Measurements from ENCODE around the gene VGLL4. TPM values are rescaled to one million over a fixed set of nuclear protein-coding genes. Genes with fewer than 3 reads are reported as not detected.

The VGLL4 gene
- total and polyA plus RNA-seq, 2 donors (not counting 1 experiment from before 2014, with no cell fraction given), result 25.8 to 29.0 TPM

GRCh38 chr3:11610044-11610671 is 33.6 kb downstream of the VGLL4 start:
- H3K4me3 ChIP-seq (ENCODE audit: control extremely low read depth in 1 of 5, extremely low read depth in 1 of 5, insufficient read depth in 1 of 5, low read depth in 2 of 5, low read length in 4 of 5), result no peak overlapping the region
- Mint-ChIP-seq H3K4me1 (peaks cover 22% of the 10 kb centered on the region), H3K9me3 (ENCODE audit: insufficient read depth) (no peaks in the 10 kb centered on the region), H3K4me3 (no peak overlapping the region), H3K27ac (no peak overlapping the region), H3K27me3 (no peaks in the 10 kb centered on the region)
- intact Hi-C loops (cut with micrococcal nuclease), result no loop called here
- no peak overlapping the region for H2AFZ ChIP-seq (ENCODE audit: insufficient read depth, low read depth, low read length, poor library complexity, severe bottlenecking)
- H3K4me1 ChIP-seq (ENCODE audit: control insufficient read depth in 2 of 2, insufficient read depth in 2 of 2, low read length in 2 of 2), result no peaks in the 10 kb centered on the region
- ATAC-seq (ENCODE audit: low read depth) (no peak), DNase-seq (no peak)
- H3K36me3 ChIP-seq (replicated peaks in 1 of 2; ENCODE audit: control extremely low read depth in 1 of 2, control insufficient read depth in 1 of 2, extremely low read depth in 1 of 2, insufficient read depth in 2 of 2, low read length in 1 of 2), result no peaks in the 10 kb centered on the region
- H3K27me3 ChIP-seq (replicated peaks in 1 of 4; ENCODE audit: control extremely low read depth in 1 of 4, control insufficient read depth in 3 of 4, insufficient read depth in 4 of 4, low read length in 3 of 4), result no peaks in the 10 kb centered on the region
- TF ChIP-seq EZH2 (IDR thresholded peaks at IDR 0.05; ENCODE audit: borderline replicate concordance, insufficient read depth, low read depth, low read length, poor library complexity, severe bottlenecking), result no peak
- TF ChIP-seq, protein P1, sequence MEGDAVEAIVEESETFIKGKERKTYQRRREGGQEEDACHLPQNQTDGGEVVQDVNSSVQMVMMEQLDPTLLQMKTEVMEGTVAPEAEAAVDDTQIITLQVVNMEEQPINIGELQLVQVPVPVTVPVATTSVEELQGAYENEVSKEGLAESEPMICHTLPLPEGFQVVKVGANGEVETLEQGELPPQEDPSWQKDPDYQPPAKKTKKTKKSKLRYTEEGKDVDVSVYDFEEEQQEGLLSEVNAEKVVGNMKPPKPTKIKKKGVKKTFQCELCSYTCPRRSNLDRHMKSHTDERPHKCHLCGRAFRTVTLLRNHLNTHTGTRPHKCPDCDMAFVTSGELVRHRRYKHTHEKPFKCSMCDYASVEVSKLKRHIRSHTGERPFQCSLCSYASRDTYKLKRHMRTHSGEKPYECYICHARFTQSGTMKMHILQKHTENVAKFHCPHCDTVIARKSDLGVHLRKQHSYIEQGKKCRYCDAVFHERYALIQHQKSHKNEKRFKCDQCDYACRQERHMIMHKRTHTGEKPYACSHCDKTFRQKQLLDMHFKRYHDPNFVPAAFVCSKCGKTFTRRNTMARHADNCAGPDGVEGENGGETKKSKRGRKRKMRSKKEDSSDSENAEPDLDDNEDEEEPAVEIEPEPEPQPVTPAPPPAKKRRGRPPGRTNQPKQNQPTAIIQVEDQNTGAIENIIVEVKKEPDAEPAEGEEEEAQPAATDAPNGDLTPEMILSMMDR (IDR thresholded peaks at IDR 0.05), result no peak
- no peak overlapping the region for H3K4me2 ChIP-seq (replicated peaks; ENCODE audit: low read depth, low read length, poor library complexity, severe bottlenecking)
- no peak overlapping the region for H3K9ac ChIP-seq (ENCODE audit: low read length)
- H4K20me1 ChIP-seq (ENCODE audit: control insufficient read depth, insufficient read depth, low read length, poor library complexity, severe bottlenecking), result peaks cover 37% of the 10 kb centered on the region
- no peak overlapping the region for H3K27ac ChIP-seq (ENCODE audit: low read length in 2 of 2)
- H3K9me3 ChIP-seq (ENCODE audit: control extremely low read depth in 1 of 3, control insufficient read depth in 2 of 3, insufficient read depth in 1 of 3, low read length in 2 of 3), result no peaks in the 10 kb centered on the region
- 98% methylated on average over 16 of the region's 23 CpGs for WGBS (ENCODE audit: insufficient coverage)
- ChIA-PET POLR2A (no interaction called here), CTCF (no interaction called here)
- H3K79me2 ChIP-seq (ENCODE audit: control insufficient read depth, insufficient read depth, low read length), result peaks cover 72% of the 10 kb centered on the region

- WGBS (ENCODE audit: insufficient coverage), result 100% methylated on average over 6 of the region's 9 CpGs
- Mint-ChIP-seq H3K4me3 (no peak overlapping the region), H3K9me3 (ENCODE audit: insufficient read depth) (no peaks in the 10 kb centered on the region), H3K27ac (no peak overlapping the region), H3K27me3 (no peaks in the 10 kb centered on the region), H3K4me1 (peaks cover 22% of the 10 kb centered on the region)
- TF ChIP-seq EZH2 (IDR thresholded peaks at IDR 0.05; ENCODE audit: borderline replicate concordance, insufficient read depth, low read depth, low read length, poor library complexity, severe bottlenecking), result no peak
- TF ChIP-seq, protein P1 (IDR thresholded peaks at IDR 0.05), result no peak
- DNase-seq, result no peak
- peaks cover 66% of the 10 kb centered on the region for H3K79me2 ChIP-seq (ENCODE audit: control insufficient read depth, insufficient read depth, low read length)
- no peaks in the 10 kb centered on the region for H3K4me1 ChIP-seq (ENCODE audit: control insufficient read depth in 2 of 2, insufficient read depth in 2 of 2, low read length in 2 of 2)
- ATAC-seq (ENCODE audit: low read depth), result no peak
- H3K4me3 ChIP-seq (ENCODE audit: control extremely low read depth in 1 of 5, extremely low read depth in 1 of 5, insufficient read depth in 1 of 5, low read depth in 2 of 5, low read length in 4 of 5), result no peak overlapping the region
- H3K4me2 ChIP-seq (replicated peaks; ENCODE audit: low read depth, low read length, poor library complexity, severe bottlenecking), result no peak overlapping the region
- H3K9me3 ChIP-seq (ENCODE audit: control extremely low read depth in 1 of 3, control insufficient read depth in 2 of 3, insufficient read depth in 1 of 3, low read length in 2 of 3), result no peaks in the 10 kb centered on the region
- H3K27me3 ChIP-seq (replicated peaks in 1 of 4; ENCODE audit: control extremely low read depth in 1 of 4, control insufficient read depth in 3 of 4, insufficient read depth in 4 of 4, low read length in 3 of 4), result no peaks in the 10 kb centered on the region
- H3K27ac ChIP-seq (ENCODE audit: low read length in 2 of 2), result no peak overlapping the region
- ChIA-PET POLR2A (no interaction called here), CTCF (interaction anchor here (1.1 kb wide), 1 partner anchor 44 kb away, joined by 3 read pairs; no protein-coding TSS in a partner anchor)
- intact Hi-C loops (cut with micrococcal nuclease), result no loop called here
- H4K20me1 ChIP-seq (ENCODE audit: control insufficient read depth, insufficient read depth, low read length, poor library complexity, severe bottlenecking), result peaks cover 37% of the 10 kb centered on the region
- H2AFZ ChIP-seq (ENCODE audit: insufficient read depth, low read depth, low read length, poor library complexity, severe bottlenecking), result no peak overlapping the region
- no peak overlapping the region for H3K9ac ChIP-seq (ENCODE audit: low read length)
- no peaks in the 10 kb centered on the region for H3K36me3 ChIP-seq (replicated peaks in 1 of 2; ENCODE audit: control extremely low read depth in 1 of 2, control insufficient read depth in 1 of 2, extremely low read depth in 1 of 2, insufficient read depth in 2 of 2, low read length in 1 of 2)
Observed at GRCh38 chr3:11609481-11609880, 34.2 kb downstream of the VGLL4 start.

Measured in B cell (primary cell).